ENCODE results near the gene ACACB.

DNA sequence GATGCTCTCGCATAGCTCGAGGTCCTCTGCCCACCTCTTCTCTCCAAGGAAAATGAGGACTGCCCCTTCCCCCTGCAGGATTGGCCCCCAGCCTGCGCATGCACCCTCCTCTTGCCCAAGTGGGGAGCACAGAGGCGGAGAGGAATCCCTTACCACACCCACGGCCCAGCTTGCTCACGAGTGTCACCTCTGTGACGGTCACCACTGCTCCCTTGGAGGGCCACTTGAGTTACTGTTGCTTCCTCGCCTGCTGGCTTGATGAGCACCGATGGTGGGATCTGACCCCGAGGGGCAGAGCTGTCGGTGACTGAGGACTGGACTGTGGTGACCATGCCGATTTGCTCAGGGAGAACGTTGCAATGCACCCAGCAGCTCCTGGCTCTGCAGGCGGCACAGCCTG, 151.0 kb downstream of the ACACB start:
- TF ChIP-seq CTCF (conservative IDR thresholded peaks at IDR 0.05; ENCODE audit: low read depth, low read length) = no peak
- TF ChIP-seq EZH2 (IDR thresholded peaks at IDR 0.05; ENCODE audit: borderline replicate concordance, low read depth, low read length, poor library complexity, severe bottlenecking) = no peak

All from A673 (cell line).